ENCODE data around the gene ACTN1. TPM values are rescaled to one million over a fixed set of nuclear protein-coding genes. Genes with fewer than 3 reads are reported as not detected.
A peak's percentile ranks its signal among the peaks of the same experiment; 100 is the strongest.

Gene ACTN1
- total RNA-seq, 1 experiment from 2014 or later: 148 TPM

GRCh38 chr14:68925373-68925772, 53.7 kb downstream of the ACTN1 start:
- H3K27me3 ChIP-seq (replicated peaks; ENCODE audit: insufficient read depth, low read depth, low read length, poor library complexity): no peaks in the 10 kb centered on the region
- H3K4me1 ChIP-seq (ENCODE audit: insufficient read depth, low read length, poor library complexity, severe bottlenecking): peaks cover 17% of the 10 kb centered on the region
- no peak overlapping the region for H3K27ac ChIP-seq (ENCODE audit: low read depth, low read length, poor library complexity, severe bottlenecking)
- no peak for TF ChIP-seq EZH2 (IDR thresholded peaks at IDR 0.05; ENCODE audit: borderline replicate concordance, low read depth, low read length, poor library complexity, severe bottlenecking)
- no peak for TF ChIP-seq CTCF (conservative IDR thresholded peaks at IDR 0.05; ENCODE audit: low read depth, low read length)
- H3K4me3 ChIP-seq (ENCODE audit: low read depth, low read length, poor library complexity, severe bottlenecking): no peak overlapping the region
- DNase-seq (ENCODE audit: low spot score): no peak
- H3K36me3 ChIP-seq (ENCODE audit: insufficient read depth, low read length, poor library complexity, severe bottlenecking): peaks cover 6% of the 10 kb centered on the region
- H3K9me3 ChIP-seq (ENCODE audit: low read depth, low read length, poor library complexity, severe bottlenecking): peaks cover 5% of the 10 kb centered on the region
- ChIA-PET POLR2A (ENCODE audit: low non-redundant PET) (no interaction called here), CTCF (no interaction called here)
- no TSS peak for BruUV-seq (replicated peaks)
- intact Hi-C loops (cut with micrococcal nuclease; ENCODE audit: unreplicated experiment): no loop called here

- peak overlapping the region; percentile 23 for H3K27ac ChIP-seq (ENCODE audit: low read depth, low read length, poor library complexity, severe bottlenecking)
- POLR2A ChIA-PET (ENCODE audit: low non-redundant PET): no interaction called here
- CTCF ChIA-PET: no interaction called here
- DNase-seq (ENCODE audit: low spot score): no peak
- H3K4me3 ChIP-seq (ENCODE audit: low read depth, low read length, poor library complexity, severe bottlenecking): no peak overlapping the region
- H3K9me3 ChIP-seq (ENCODE audit: low read depth, low read length, poor library complexity, severe bottlenecking): peaks cover 5% of the 10 kb centered on the region
- intact Hi-C loops (cut with micrococcal nuclease; ENCODE audit: unreplicated experiment): no loop called here
- no peaks in the 10 kb centered on the region for H3K27me3 ChIP-seq (replicated peaks; ENCODE audit: insufficient read depth, low read depth, low read length, poor library complexity)
- peaks cover 13% of the 10 kb centered on the region for H3K36me3 ChIP-seq (ENCODE audit: insufficient read depth, low read length, poor library complexity, severe bottlenecking)
- peaks cover 17% of the 10 kb centered on the region for H3K4me1 ChIP-seq (ENCODE audit: insufficient read depth, low read length, poor library complexity, severe bottlenecking)
- BruUV-seq (replicated peaks): no TSS peak
- TF ChIP-seq EZH2 (IDR thresholded peaks at IDR 0.05; ENCODE audit: borderline replicate concordance, low read depth, low read length, poor library complexity, severe bottlenecking) (no peak), CTCF (conservative IDR thresholded peaks at IDR 0.05; ENCODE audit: low read depth, low read length) (no peak)
These were observed 54.6 kb downstream of the ACTN1 start for GRCh38 chr14:68924186-68925158.

GRCh38 chr14:68922886-68923285, 56.2 kb downstream of the ACTN1 start:
- Histone ChIP-seq H3K27me3 (replicated peaks; ENCODE audit: insufficient read depth, low read depth, low read length, poor library complexity) (no peaks in the 10 kb centered on the region), H3K36me3 (ENCODE audit: insufficient read depth, low read length, poor library complexity, severe bottlenecking) (peaks cover 18% of the 10 kb centered on the region), H3K9me3 (ENCODE audit: low read depth, low read length, poor library complexity, severe bottlenecking) (peaks cover 5% of the 10 kb centered on the region), H3K27ac (ENCODE audit: low read depth, low read length, poor library complexity, severe bottlenecking) (no peak overlapping the region), H3K4me1 (ENCODE audit: insufficient read depth, low read length, poor library complexity, severe bottlenecking) (peaks cover 17% of the 10 kb centered on the region), H3K4me3 (ENCODE audit: low read depth, low read length, poor library complexity, severe bottlenecking) (no peak overlapping the region)
- intact Hi-C loops (cut with micrococcal nuclease; ENCODE audit: unreplicated experiment): no loop called here
- DNase-seq (ENCODE audit: low spot score): no peak
- CTCF ChIA-PET: interaction anchor here (1.0 kb wide), 1 partner anchor 11 kb away, joined by 3 read pairs; no protein-coding TSS in a partner anchor
- TF ChIP-seq EZH2 (IDR thresholded peaks at IDR 0.05; ENCODE audit: borderline replicate concordance, low read depth, low read length, poor library complexity, severe bottlenecking) (no peak), CTCF (conservative IDR thresholded peaks at IDR 0.05; ENCODE audit: low read depth, low read length) (no peak)
- BruUV-seq (replicated peaks): no TSS peak
- POLR2A ChIA-PET (ENCODE audit: low non-redundant PET): no interaction called here
